Measurements from ENCODE around the gene PADI1. TPM values are rescaled to one million over a fixed set of nuclear protein-coding genes. Genes with fewer than 3 reads are reported as not detected.
A peak's percentile ranks its signal among the peaks of the same experiment; 100 is the strongest.

The PADI1 gene
- total RNA-seq, 1 experiment from 2014 or later: 0.37 TPM

- BruUV-seq (replicated peaks): no TSS peak
- ChIA-PET RAD21 (ENCODE audit: low non-redundant PET in 1 of 2, low total read pairs in 2 of 2, uncharacterized antibody in 2 of 2, unreplicated experiment in 2 of 2) (interaction anchor here (0.5 to 2.1 kb wide), 4 partner anchors 36 to 108 kb away, joined by 3 to 11 read pairs (median 3); no protein-coding TSS in a partner anchor), POLR2A (interaction anchor here (0.9 to 2.0 kb wide), 3 partner anchors 31 to 115 kb away, joined by 3 to 10 read pairs (median 4); no protein-coding TSS in a partner anchor), CTCF (interaction anchor here (1.1 to 1.8 kb wide), 4 partner anchors 105 to 612 kb away, joined by 3 to 10 read pairs (median 6); no protein-coding TSS in a partner anchor)
- Histone ChIP-seq H3K27me3 (ENCODE audit: insufficient read depth, low read length) (peaks cover 25% of the 10 kb centered on the region; the same call in 1 of the 2 replicates), H3K9me2 (ENCODE audit: insufficient read depth) (no peaks in the 10 kb centered on the region), H4K20me1 (ENCODE audit: insufficient read depth) (no peaks in the 10 kb centered on the region), H3K27ac (ENCODE audit: low read depth, low read length) (peak overlapping the region; percentile 63), H3K4me3 (replicated peaks in 1 of 2; ENCODE audit: low read depth in 1 of 2, low read length in 2 of 2) (peak overlapping the region in 1 of 2 experiments; percentile 25; a peak in 1 of 4 replicates), H3K36me3 (ENCODE audit: control insufficient read depth in 1 of 2, insufficient read depth in 2 of 2, low read length in 2 of 2) (no peaks in the 10 kb centered on the region), H3K9ac (ENCODE audit: low read length) (peak overlapping the region; percentile 47), H3K79me2 (ENCODE audit: insufficient read depth, low read length) (no peaks in the 10 kb centered on the region), H3K9me3 (ENCODE audit: control insufficient read depth in 1 of 2, insufficient read depth in 1 of 2, low read depth in 1 of 2, low read length in 2 of 2) (no peaks in the 10 kb centered on the region), H3K4me2 (ENCODE audit: low read length) (peak overlapping the region; percentile 72), H3K4me1 (ENCODE audit: control insufficient read depth in 1 of 2, insufficient read depth in 2 of 2, low read length in 2 of 2) (peaks cover 42 to 76% of the 10 kb centered on the region in 2 experiments), H2AFZ (ENCODE audit: low read depth, low read length, poor library complexity, severe bottlenecking) (no peak overlapping the region)
- intact Hi-C loops (cut with micrococcal nuclease): no loop called here
- DNase-seq (ENCODE audit: low read depth, low spot score) (peak; percentile 77), ATAC-seq (peak; percentile 57)
- TF ChIP-seq TCF7L2 (IDR thresholded peaks at IDR 0.05; ENCODE audit: borderline replicate concordance, extremely low read depth, insufficient read depth, insufficient read length) (peak; percentile 79), FOSL1 (IDR thresholded peaks at IDR 0.05; ENCODE audit: low read depth) (no peak)
Observed at GRCh38 chr1:17232759-17233661, 28.1 kb downstream of the PADI1 start.

DNA sequence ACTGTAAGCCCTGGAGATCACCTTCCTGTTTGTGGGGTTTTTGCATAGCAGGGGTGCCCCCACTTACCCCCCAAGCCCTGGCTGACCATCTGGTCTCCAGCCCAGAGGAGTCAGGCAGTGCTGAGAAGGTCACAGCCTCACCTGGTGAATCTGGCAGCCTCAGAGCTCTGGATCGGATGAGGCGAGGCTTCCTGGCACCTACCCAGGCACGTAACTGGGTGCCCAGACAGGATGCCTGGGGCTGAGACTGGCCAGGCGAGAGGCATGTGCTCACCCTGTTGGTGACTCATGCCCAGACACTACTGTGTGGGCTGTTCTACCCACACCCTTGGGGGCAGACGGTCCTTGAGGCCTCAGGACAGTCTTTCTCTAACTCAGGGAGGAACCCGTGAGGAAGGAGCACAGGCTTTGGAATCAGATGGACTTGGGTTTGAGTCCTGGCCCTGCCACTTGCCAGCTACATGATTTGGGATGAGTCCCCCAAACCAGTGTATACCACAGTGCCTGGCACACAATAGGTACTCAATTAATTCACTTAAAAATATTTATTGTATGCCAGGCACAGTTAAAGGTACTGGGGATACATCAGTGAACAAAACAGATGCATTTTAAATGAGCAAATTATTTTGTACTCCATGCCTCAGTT, 28.9 kb downstream of the PADI1 start:
- Histone ChIP-seq H3K4me1 (ENCODE audit: control insufficient read depth in 1 of 2, insufficient read depth in 2 of 2, low read length in 2 of 2) (peaks cover 41 to 80% of the 10 kb centered on the region in 2 experiments), H3K9me2 (ENCODE audit: insufficient read depth) (no peaks in the 10 kb centered on the region), H3K9me3 (ENCODE audit: control insufficient read depth in 1 of 2, insufficient read depth in 1 of 2, low read depth in 1 of 2, low read length in 2 of 2) (no peaks in the 10 kb centered on the region), H3K9ac (ENCODE audit: low read length) (peak overlapping the region; percentile 47), H3K4me2 (ENCODE audit: low read length) (peak overlapping the region; percentile 72), H3K27me3 (ENCODE audit: insufficient read depth, low read length) (peaks cover 25% of the 10 kb centered on the region; the same call in 1 of the 2 replicates), H3K27ac (ENCODE audit: low read depth, low read length) (peak overlapping the region; percentile 63), H3K79me2 (ENCODE audit: insufficient read depth, low read length) (no peaks in the 10 kb centered on the region), H3K4me3 (replicated peaks in 1 of 2; ENCODE audit: low read depth in 1 of 2, low read length in 2 of 2) (peak overlapping the region in 1 of 2 experiments; percentile 25; a peak in 1 of 4 replicates), H3K36me3 (ENCODE audit: control insufficient read depth in 1 of 2, insufficient read depth in 2 of 2, low read length in 2 of 2) (no peaks in the 10 kb centered on the region), H2AFZ (ENCODE audit: low read depth, low read length, poor library complexity, severe bottlenecking) (no peak overlapping the region), H4K20me1 (ENCODE audit: insufficient read depth) (no peaks in the 10 kb centered on the region)
- BruUV-seq (replicated peaks): no TSS peak
- DNase-seq (ENCODE audit: low read depth, low spot score): peak; percentile 92
- ATAC-seq: peak; percentile 81
- CTCF ChIA-PET: interaction anchor here (1.1 to 7.0 kb wide), 5 partner anchors 106 to 613 kb away, joined by 3 to 71 read pairs (median 7); no protein-coding TSS in a partner anchor
- RAD21 ChIA-PET (ENCODE audit: low non-redundant PET in 1 of 2, low total read pairs in 2 of 2, uncharacterized antibody in 2 of 2, unreplicated experiment in 2 of 2): interaction anchor here (0.6 to 2.1 kb wide), 3 partner anchors 64 to 108 kb away, joined by 3 to 11 read pairs (median 3); no protein-coding TSS in a partner anchor
- POLR2A ChIA-PET: interaction anchor here (0.9 to 2.0 kb wide), 3 partner anchors 32 to 114 kb away, joined by 3 to 10 read pairs (median 4); no protein-coding TSS in a partner anchor
- intact Hi-C loops (cut with micrococcal nuclease): no loop called here
- peak; percentile 73 for TF ChIP-seq POLR2AphosphoS5 (IDR thresholded peaks at IDR 0.05; ENCODE audit: low read depth, low read length)
- peak; percentile 53 for TF ChIP-seq TCF7L2 (IDR thresholded peaks at IDR 0.05; ENCODE audit: borderline replicate concordance, extremely low read depth, insufficient read depth, insufficient read length)
- no peak for TF ChIP-seq RAD21 (IDR thresholded peaks at IDR 0.05; ENCODE audit: low read depth)
- TF ChIP-seq EZH2phosphoT487 (IDR thresholded peaks at IDR 0.05; ENCODE audit: borderline replicate concordance): no peak
- TF ChIP-seq ATF3 (IDR thresholded peaks at IDR 0.05): no peak
